Panc1 (cell line): ENCODE data around the gene ATR. TPM values are rescaled to one million over a fixed set of nuclear protein-coding genes. Genes with fewer than 3 reads are reported as not detected.

Experiments
- ATAC-seq: fragments of 200-7000 bp; cut with Tn5 transposase; 2 replicates; pipeline ENCODE4 v1.9.1; 2020; ENCODE audit warnings: mild to moderate bottlenecking, moderate library complexity
- BruUV-seq: library from RNA; stranded (reverse); fragments of 400-500 nt; replicated peaks from 2 replicates; lab custom pipeline; 2021; lab: Mats Ljungman, UMichigan
- CTCF ChIA-PET: fragments of 300-600 bp; sonication (Branson Sonifier 250); formaldehyde crosslinking; loops from one replicate; lab custom pipeline; 2022; ENCODE audit warnings: antibody characterized with exemption; lab: Charles Lee
- POLR2A ChIA-PET: fragments of 300-600 bp; sonication (Branson Sonifier 250); formaldehyde crosslinking; loops from one replicate; lab custom pipeline; 2022; ENCODE audit warnings: antibody characterized with exemption; lab: Charles Lee
- DNase-seq: peaks from one replicate; pipeline ENCODE4 v3.0.0-alpha.2; 2010; ENCODE audit warnings: low read depth, low spot score
- H3K27ac ChIP-seq: 2 replicates; pipeline ENCODE4 v1.5.1; 2011; ENCODE audit warnings: mild to moderate bottlenecking, low read length, inconsistent platforms
- H3K27me3 ChIP-seq: fragments of 200-500 bp; sonication (Bioruptor generic); 2 replicates; pipeline ENCODE4 v1.6.0; 2014; ENCODE audit warnings: low read length, inconsistent platforms; ENCODE audit not compliant: control insufficient read depth, insufficient read depth
- H3K36me3 ChIP-seq: fragments of 200-500 bp; sonication (Bioruptor generic); 2 replicates; pipeline ENCODE4 v1.5.1; 2014; ENCODE audit warnings: inconsistent platforms, mild to moderate bottlenecking, low read length, moderate library complexity; ENCODE audit not compliant: control insufficient read depth, insufficient read depth
- H3K4me1 ChIP-seq: 2 replicates; pipeline ENCODE4 v1.5.1; 2011; ENCODE audit warnings: inconsistent platforms, mild to moderate bottlenecking, low read length, moderate library complexity; ENCODE audit not compliant: control insufficient read depth, insufficient read depth
- H3K4me3 ChIP-seq, 2 experiments: 2 replicates each; pipeline ENCODE4 v1.5.1; 2011 to 2012; ENCODE audit warnings: low read depth in 2 of 2, low read length in 2 of 2, mild to moderate bottlenecking in 2 of 2, inconsistent platforms in 1 of 2, moderate library complexity in 1 of 2
- H3K9me3 ChIP-seq: fragments of 200-500 bp; sonication (Bioruptor generic); 2 replicates; pipeline ENCODE4 v1.5.1; 2014; ENCODE audit warnings: low read depth, mild to moderate bottlenecking, inconsistent platforms, low read length, moderate library complexity; ENCODE audit not compliant: control insufficient read depth, insufficient read depth
- CTCF ChIP-seq: fragments of 450-650 bp; IDR thresholded peaks from 2 replicates; pipeline ENCODE4 v1.5.1; 2017; ENCODE audit warnings: mild to moderate bottlenecking
- POLR2AphosphoS5 ChIP-seq: IDR thresholded peaks from 2 replicates; pipeline ENCODE4 v1.6.1; 2012; ENCODE audit warnings: mild to moderate bottlenecking, low read depth, low read length, moderate library complexity
- REST ChIP-seq, 2 experiments: IDR thresholded peaks; 2 replicates each; pipeline ENCODE4 v1.6.1; 2011 to 2012; ENCODE audit warnings: low read depth in 2 of 2, control low read depth in 1 of 2, low read length in 1 of 2, mild to moderate bottlenecking in 1 of 2, moderate library complexity in 1 of 2; ENCODE audit not compliant: insufficient read depth in 1 of 2
- SIN3A ChIP-seq: IDR thresholded peaks from 2 replicates; pipeline ENCODE4 v1.6.1; 2012; ENCODE audit warnings: low read depth, mild to moderate bottlenecking, low read length, moderate library complexity, borderline replicate concordance; ENCODE audit not compliant: insufficient read depth
- TCF7L2 ChIP-seq: IDR thresholded peaks from 2 replicates; pipeline ENCODE4 v1.6.1; 2011; ENCODE audit warnings: mild to moderate bottlenecking, low read depth, low read length, inconsistent platforms
- in situ Hi-C: cut with HindIII; loops from 2 replicates; pipeline ENCODE4 v1.10.0; 2016; ENCODE audit warnings: low sequenced_read_pairs, low pct_unique_long_range_greater_than_20kb
- intact Hi-C: fragments of 100-400 bp; cut with micrococcal nuclease; formaldehyde crosslinking; loops from one replicate; pipeline ENCODE4 v1.10.0; 2022; ENCODE audit not compliant: unreplicated experiment
- total RNA-seq: library from RNA; stranded (reverse); gene quantifications from one replicate; pipeline ENCODE4 v1.2.1, GENCODE V29; 2021; ENCODE audit not compliant: unreplicated experiment

ATR gene
- total RNA-seq, 1 experiment from 2014 or later, result 38.6 TPM

- no peak overlapping the region for H3K27ac ChIP-seq
- H3K9me3 ChIP-seq, result no peaks in the 10 kb centered on the region
- no peaks in the 10 kb centered on the region for H3K27me3 ChIP-seq
- H3K36me3 ChIP-seq, result peaks cover 6% of the 10 kb centered on the region; the same call in 1 of the 2 replicates
- in situ Hi-C loops, result no loop called here
- no peak overlapping the region for H3K4me3 ChIP-seq
- no TSS peak for BruUV-seq
- no peak for DNase-seq
- no peak for ATAC-seq
- no peaks in the 10 kb centered on the region for H3K4me1 ChIP-seq
- ChIA-PET POLR2A (no interaction called here), CTCF (no interaction called here)
- intact Hi-C loops, result no loop called here
- TF ChIP-seq REST (IDR thresholded peaks at IDR 0.05; ENCODE audit: insufficient read depth in 1 of 2, low read depth in 2 of 2, low read length in 1 of 2) (no peak), CTCF (no peak), SIN3A (no peak), POLR2AphosphoS5 (no peak), TCF7L2 (no peak)
Measured at GRCh38 chr3:142460689-142461088, 117.8 kb downstream of the ATR start.

- no peaks in the 10 kb centered on the region for H3K4me1 ChIP-seq
- no peak for DNase-seq
- TF ChIP-seq TCF7L2 (no peak), CTCF (no peak), REST (IDR thresholded peaks at IDR 0.05; ENCODE audit: insufficient read depth in 1 of 2, low read depth in 2 of 2, low read length in 1 of 2) (no peak), POLR2AphosphoS5 (no peak), SIN3A (no peak)
- BruUV-seq, result no TSS peak
- ChIA-PET POLR2A (no interaction called here), CTCF (no interaction called here)
- no peak overlapping the region for H3K27ac ChIP-seq
- peaks cover 6% of the 10 kb centered on the region; the same call in 1 of the 2 replicates for H3K36me3 ChIP-seq
- H3K9me3 ChIP-seq, result no peaks in the 10 kb centered on the region
- in situ Hi-C loops, result no loop called here
- intact Hi-C loops, result no loop called here
- H3K27me3 ChIP-seq, result no peaks in the 10 kb centered on the region
- no peak for ATAC-seq
- H3K4me3 ChIP-seq, result no peak overlapping the region
Measured at GRCh38 chr3:142459929-142460328, 118.6 kb downstream of the ATR start.
